HPDE6-E6E7 (cell line): Measurements from ENCODE around the gene TSHZ1.
A peak's percentile ranks its signal among the peaks of the same experiment; 100 is the strongest.

Experiments used
- DNase-seq: peaks from one replicate; pipeline ENCODE4 v3.0.0; 2011; ENCODE audit warnings: missing footprints; ENCODE audit errors: extremely low spot score

The TSHZ1 gene

DNA sequence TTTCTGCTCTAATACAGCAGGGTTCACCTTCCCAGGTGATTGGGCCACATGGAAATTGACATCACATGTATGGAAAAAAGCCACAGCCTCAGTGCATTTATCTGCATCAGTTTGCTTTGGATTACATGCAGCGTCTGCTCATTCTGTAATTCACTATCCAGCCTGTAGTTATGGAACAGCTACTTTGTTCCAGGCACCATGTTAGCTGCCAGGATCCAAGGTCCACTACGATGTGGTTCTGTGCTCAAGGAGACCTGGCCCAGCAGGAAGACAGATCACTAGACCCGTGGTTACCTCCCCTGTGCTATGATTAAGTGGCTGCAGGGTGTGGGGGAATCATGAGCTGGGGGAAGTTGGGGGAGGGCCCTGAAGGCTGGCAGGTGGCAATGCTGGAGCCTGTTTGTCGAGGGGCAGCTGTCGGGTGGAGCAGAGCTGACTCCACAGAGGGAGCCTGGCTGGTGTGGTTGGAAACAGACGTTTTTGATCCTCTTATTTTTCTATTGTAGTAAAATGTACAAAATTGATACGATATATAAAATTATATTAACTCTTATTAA is 58.6 kb downstream of the TSHZ1 start:
- no peak for DNase-seq

DNA sequence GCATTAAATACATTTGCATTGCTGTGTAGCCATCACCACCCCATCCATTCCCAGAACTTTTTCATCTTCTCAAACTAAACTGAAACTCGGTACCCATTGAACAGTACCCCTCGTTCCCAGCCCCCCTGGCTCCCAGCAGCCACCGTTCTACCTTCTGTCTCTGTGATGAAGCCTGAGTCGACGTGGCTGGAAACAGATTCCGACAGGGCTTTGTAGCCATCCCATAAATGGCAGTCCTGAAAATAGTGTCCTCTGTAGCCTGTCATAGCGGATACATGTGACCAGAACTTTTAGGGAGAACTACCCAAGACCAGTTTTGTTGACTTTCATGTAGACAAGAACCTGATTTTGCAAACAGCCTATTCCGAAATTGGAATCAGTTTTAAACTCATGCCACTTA is 59.1 kb downstream of the TSHZ1 start:
- DNase-seq, result no peak

DNA sequence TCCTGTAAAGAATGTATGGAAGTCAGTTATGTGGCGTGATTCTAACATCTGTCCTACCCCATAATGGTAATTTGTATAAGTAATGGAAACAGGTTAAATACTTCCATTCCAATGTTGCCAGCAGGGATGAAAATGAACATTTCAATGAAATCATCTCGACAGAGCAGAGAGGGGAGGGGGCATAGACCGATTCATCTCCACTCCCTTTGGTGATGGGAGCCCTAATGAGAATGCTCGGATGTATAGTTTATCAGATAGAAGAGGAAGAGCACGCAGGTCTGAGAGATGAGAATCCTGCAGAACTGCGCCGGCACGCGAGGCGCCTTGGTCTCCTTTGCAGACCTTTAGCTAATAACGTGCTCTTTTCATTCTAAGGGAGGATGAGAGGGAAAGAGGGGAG is 61.4 kb downstream of the TSHZ1 start:
- no peak for DNase-seq

DNA sequence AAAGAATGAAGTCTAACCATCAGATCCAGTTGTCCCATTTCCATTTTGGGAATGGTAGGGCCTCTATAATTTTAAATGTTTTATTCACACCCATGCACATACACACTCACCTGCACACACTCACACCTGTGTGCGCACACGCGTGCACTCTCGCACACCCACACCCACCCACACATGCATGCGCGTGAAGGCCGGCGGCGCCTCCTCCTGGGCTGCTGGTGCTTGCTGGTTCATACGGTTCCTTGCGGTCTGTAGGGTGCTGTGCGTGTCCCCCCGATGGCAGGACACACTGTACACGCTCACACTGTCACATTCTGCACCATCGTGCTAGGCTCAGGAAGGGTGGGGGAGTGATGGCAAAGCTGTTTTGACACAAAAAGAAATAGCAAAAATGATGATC is 63.2 kb downstream of the TSHZ1 start:
- no peak for DNase-seq

DNA sequence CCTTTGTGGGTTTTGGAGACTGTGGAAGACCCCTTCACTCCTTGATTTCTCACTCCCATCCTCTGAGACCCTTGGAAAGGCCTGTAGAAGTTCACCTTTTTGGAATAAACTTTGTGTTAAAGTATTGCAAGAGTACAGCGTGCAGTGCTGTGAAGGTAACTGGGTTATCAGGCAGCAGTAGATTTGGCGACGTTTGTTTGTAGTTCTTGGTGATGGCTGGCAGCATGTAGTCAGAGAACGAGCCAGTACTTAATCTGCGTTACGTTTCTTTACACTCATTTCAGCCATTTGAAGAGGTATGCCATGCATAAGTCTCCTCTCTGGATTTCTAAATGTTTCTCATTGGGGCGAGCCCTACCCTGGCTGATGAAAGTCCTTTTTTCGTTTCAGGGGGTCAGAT is 64.6 kb downstream of the TSHZ1 start:
- no peak for DNase-seq

DNA sequence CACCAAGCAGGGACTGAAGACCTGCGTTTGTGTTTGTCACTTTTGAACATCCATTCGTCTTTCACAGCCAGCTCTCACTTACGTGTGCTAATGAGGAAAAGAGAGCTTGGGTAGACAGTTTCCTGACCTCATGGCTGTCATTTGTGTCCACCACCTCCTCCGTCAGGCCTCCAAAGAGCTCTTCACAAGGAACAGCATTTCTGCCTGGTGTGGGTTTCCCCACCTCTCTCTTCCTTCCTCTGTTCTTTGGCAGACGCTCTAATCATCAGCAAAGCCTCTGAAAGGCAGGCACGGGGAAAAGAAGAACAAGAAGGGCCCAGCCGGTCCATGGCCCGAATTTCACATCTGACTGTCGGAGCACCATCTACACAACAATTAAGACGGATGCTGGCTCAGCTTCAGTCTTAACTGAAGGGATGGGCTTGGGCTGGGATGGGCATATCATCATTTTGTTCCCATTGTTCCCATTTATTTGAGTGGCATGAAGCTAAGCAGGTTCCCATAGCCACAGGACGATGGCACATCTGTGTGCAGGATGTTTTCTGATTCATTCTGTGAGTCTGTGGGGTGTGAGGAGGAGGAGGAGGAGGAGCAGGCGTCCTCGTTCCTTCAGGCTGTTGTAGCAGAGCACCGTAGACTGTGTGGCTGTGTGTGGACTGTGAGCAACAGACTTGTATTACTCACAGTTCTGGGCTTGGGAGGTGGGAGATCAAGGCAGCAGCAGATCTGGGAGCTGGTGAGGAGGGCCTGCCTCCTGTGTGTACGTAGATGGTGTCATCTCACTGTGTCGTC is 66.4 kb downstream of the TSHZ1 start:
- DNase-seq, result no peak

DNA sequence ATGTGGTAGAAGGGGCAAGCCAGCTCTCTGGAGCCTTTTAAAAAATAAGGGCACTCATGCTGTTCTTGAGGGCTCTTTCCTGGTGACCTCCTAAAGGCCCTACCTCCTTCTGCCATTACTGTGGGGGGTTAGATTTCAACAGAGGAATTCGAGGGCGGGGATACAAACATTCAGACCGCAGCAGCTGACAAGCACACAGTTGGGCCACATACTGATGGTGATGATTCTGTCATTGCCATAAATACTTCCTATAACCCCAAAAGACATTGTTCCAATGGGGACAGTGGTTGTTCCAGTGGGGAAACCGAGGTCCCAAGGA is 67.0 kb downstream of the TSHZ1 start:
- DNase-seq, result no peak

DNA sequence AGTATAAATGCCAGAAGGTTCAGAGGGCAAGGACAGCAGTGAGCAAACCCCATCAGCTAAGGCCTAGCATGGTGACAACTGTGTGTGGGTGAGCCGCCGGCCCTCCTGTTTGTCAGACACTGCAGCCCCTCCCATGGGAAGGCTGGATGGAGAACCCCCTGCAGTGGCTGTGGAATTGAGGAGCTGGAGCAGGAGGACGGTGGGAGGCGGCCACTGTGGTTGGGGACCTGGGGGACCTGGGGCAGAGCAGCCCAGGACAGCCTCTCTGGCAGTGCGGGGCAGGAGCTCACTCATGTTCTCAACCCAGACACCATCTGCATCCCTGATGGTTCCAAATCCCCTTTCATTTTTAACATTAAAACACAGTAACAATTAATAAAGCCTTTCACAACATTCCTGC is 68.8 kb downstream of the TSHZ1 start:
- no peak for DNase-seq

DNA sequence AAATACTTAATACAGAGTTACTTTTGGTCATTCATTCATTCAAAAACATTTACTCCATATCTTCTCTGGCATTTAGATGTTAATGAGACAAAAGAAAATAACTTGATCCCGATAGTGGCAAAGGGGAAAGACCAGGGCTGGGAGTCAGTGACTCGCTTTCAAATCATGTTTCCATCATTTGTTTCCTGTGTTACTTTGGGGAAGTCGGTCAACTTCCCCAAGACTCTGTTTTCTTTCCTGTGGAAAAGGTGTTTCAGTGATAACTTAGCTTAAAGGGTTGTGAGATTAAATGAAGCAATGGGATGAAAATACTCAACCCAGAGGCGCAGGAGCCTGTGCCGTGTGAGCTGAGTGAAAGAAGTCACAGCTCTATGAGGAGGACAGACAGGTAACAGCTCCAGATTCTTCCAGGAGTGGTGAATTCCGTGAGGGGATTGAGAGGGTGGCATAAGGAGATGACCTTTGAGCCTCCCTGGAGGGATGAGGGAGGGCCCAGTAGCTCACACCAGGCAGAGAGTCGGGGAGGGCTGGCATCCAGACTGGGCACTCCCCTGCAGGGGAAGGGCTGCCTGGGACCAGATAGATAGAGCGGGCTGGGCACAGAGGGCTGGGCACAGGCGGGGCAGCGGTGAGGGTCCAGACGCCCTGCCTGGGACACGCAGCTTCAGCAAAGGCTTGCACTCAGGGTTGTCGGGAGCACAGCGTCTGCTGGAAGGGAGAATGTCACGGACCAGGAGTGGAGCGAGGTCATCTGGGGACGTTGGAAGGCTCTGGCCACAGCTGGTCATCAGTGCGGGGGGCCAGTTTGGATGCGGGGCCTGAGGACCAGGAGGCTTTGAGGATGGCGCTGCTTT is 70.1 kb downstream of the TSHZ1 start:
- DNase-seq, result no peak

DNA sequence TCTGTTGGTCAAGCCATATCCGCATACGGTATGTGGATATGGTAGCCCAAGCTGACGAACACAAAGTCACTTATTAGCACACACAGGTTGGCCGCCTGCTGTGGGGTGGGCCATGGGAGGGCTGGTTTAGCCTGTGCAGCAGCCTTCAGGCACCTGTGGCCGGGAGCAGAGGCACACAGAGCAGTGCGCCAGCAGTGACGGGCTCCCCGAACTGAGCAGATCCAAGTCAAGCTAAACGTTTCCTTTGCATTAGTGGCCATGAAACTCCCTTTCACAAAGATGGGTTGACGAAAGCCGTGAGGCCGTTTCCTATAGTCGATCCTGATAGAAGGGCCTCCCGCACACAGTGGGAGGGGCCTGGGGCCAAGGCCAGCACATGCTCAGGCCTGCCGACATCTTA is 72.1 kb downstream of the TSHZ1 start:
- no peak for DNase-seq

DNA sequence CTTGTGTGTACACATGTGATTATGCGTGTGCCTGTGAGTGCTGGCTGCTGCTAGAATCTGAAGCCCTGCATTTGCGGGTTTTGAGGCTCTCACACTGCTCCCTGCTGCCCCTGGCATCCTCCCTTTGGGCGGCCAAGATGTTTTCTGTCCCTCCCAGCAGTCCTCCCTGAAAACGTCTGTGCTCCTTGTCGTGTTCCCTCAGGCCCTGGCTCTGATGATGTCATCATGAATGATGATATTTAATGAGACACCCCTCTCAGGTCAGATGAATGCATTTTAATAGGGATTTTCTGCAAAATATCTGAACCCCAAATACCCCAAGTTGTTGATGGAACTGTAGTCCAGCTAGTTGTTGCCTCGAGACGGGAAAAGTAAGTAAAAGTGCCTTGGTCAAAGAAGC is 73.1 kb downstream of the TSHZ1 start:
- no peak for DNase-seq

DNA sequence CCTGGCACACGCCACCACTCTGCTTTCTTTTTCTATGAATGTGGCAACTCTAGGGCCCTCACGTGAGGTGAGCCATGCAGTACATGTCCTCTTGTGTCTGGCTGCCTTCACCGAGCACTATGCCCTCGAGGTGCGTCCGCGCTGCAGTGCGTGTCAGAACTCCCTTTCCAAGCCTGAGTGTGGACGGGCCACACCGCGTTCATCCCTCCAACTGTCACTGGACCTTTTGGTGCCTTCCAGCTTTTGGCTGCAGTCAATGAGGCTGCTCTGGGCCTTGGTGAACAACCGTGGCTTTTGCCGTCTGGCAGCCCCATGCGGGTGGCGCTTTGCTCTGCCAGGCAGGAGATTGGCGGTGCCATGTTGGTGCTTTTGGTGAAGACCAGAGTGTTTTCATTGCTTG is 74.0 kb downstream of the TSHZ1 start:
- DNase-seq, result no peak

DNA sequence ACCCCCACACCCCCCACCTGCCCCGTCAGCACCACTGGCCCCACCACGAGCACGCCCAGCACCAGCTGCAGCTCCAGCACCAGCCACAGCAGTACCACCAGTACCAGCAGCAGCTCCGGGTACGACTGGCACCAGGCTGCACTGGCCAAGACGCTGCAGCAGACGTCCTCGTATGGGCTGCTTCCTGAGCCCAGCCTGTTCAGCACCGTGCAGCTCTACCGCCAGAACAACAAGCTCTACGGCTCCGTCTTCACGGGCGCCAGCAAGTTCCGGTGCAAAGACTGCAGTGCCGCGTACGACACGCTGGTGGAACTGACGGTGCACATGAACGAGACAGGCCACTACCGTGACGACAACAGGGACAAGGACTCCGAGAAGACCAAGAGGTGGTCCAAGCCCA is 75.3 kb downstream of the TSHZ1 start:
- DNase-seq, result no peak

DNA sequence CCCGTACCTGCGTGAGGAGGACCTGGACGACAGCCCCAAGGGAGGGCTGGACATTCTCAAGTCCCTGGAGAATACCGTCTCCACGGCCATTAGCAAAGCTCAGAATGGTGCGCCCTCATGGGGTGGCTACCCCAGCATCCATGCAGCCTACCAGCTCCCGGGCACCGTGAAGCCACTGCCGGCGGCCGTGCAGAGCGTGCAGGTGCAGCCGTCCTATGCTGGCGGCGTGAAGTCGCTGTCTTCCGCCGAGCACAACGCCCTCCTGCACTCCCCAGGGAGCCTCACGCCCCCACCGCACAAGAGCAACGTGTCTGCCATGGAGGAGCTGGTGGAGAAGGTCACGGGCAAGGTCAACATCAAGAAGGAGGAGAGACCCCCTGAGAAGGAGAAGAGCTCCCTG is 76.4 kb downstream of the TSHZ1 start:
- DNase-seq, result no peak

DNA sequence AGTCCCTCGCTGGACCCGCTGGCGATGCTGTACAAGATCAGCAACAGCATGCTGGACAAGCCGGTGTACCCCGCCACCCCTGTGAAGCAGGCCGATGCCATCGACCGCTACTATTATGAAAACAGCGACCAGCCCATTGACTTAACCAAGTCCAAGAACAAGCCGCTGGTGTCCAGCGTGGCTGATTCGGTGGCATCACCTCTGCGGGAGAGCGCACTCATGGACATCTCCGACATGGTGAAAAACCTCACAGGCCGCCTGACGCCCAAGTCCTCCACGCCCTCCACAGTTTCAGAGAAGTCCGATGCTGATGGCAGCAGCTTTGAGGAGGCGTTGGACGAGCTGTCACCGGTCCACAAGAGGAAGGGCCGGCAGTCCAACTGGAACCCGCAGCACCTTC is 77.1 kb downstream of the TSHZ1 start:
- no peak for DNase-seq

DNA sequence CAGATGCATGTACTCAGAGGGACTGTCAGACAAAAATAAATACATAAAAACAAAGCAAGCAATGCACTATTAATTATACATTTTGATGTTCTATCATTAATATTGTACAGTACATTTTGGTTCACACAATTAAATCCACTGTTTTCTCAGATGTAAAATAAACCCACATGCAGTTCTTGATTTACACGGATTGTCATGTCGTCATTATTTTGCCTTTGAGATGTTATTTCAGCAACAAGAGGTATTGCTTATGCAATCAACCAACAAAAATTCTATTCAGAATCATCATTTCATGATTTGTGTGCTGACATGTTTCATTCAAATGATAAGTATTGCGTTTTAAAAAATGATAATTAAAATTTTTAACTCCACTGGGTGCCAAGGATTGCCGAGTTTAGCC is 79.2 kb downstream of the TSHZ1 start:
- no peak for DNase-seq

DNA sequence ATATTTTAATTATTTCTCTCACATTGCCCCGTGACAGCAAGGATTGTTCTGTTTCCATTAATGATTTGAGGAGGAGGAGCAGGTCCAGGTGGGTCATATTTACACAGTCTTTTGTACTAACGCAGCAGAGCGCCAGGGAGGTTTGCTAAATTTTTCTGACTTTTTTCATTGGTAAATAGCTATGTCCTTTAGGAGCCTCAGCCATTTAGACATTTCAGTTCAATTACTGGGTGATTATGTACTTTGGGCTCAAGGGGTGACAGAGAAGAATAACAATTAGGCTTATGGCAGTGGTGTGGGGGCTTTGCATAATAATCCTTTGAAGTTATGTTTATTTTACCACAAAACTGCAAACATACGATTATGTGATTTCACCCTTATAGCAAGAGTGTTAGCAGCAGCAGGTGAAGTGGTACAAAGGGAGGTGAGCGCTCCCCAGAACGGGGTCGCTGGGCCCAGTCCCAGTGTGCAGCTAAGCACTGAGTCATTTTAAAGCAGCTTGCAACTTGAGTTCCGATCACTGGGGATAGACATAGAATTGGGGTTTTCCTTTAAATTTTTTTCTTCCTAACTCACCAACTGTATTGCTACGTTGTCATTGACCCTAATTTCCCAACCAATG is 80.3 kb downstream of the TSHZ1 start:
- DNase-seq, result no peak

DNA sequence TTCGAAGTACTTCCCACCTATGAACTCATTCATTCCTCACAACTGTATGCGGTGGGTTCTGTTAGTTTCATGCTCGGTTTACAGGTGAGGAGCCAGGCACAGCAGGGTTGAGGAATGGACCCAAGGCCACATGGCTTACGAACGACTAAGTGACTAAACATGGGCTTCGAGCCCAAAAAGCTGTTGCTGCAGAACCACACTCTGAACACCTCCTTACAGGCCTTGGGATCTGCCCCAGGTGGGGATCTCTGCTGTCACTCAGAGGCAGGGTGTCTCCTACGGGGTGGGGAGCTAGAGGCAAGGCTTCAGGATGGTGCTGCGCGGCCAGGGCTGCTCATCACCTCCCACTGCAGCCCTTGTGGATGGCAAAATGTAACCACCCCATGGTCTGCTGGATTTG is 80.9 kb downstream of the TSHZ1 start:
- DNase-seq, result no peak

DNA sequence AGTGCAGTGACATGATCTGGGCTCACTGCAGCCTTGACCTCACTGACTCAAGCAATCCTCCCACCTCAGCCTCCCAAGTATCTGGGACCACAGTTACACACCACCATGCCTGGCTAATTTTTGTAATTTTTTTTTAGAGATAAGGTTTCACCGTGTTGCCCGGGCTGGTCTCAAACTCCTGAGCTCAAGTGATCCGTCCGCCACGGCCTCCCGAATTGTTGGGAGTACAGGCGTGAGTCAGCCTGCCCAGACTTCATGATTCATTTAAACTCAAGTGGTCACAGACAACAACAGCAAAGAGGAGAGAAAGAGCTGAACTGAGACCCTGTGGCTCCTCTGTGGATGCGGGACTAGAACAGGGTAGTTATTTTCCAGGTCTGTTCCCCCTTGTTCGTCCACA is 83.0 kb downstream of the TSHZ1 start:
- peak; percentile 7 for DNase-seq

DNA sequence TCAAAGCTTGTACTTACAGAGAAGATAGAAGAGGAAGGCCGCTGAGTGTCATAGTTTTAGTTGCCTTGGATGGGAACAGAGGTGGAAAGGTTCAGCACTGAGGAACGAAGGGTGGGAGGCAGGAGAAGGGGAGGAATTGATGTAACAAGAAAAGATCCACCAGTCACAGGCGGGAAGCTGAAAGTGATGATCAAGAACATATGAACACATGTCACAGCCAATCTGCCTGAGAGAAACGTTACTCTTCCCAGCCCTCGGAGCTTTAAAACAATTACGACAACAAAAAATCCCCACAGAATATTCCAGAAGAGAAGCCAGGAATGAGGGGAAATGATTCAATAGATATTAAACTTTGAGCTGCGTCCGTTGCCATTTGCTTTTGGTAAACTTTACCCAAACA is 87.1 kb downstream of the TSHZ1 start:
- DNase-seq, result no peak

DNA sequence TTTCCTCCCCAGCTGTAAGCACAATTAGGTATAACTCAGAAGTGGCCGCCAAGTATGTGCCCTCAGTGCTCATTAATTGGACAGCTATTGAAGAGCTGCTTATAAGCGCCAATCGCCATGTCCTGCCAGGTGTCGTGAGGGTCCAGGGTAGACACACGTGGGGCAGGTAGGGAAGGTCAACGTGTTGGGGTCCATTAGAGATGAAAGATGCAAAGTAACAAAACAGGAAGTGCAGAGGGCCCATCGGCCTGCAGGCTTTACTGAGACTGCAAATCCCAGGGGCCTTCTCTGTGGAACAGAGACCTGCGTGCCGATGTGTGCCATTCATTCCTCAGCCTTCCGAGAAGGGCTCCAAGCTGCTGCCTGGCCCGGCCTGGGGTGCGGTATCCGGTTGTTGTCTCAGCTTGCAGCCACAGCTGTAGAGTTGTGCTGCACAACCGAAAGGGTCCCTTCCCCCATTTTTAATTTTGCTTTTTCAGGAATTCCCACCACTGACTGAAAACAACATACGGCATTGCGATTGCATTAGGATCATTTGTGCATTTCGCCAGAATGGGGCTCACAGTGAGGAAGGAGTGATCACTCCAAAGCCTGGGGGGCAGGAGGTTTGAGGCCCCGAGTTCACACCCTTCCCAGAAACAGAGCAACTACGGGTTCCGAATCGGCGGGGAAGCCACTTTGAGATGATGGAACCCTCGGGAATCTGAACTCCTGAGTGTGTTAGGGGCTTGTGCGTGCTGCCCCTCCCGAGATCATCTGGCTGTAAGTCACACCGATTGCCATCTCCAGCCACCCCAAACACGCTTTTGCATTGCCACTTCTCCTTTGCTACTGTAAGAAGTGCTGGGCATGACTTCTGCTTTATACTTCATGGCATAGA is 94.3 kb downstream of the TSHZ1 start:
- no peak for DNase-seq

DNA sequence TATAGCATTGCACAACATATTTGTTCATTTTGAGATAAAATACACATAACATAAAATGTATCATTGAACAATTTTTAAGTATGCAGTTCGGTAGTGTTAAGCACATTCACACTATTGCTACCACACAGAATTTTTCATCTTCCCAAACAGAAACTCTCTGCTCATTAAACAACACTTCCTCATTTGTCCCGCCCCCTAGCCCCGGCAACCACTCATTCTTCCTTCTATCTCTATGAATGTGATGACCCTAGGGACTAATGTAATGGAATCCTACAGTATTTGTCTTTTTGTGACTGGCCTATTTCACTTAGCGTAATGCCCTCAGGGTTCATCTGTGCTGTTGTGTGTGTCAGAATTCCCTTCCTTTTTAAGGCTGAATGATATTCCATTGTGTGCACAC is 95.4 kb downstream of the TSHZ1 start:
- DNase-seq, result no peak
